SK-N-SH treated with all-trans-retinoic acid at 6 μM for 48 hours (cell line): ENCODE data around the gene TH.

Experiments used
- ATAC-seq: fragments of 200-7000 bp; cut with Tn5 transposase; 3 replicates; pipeline ENCODE4 v1.9.1; 2020; ENCODE audit warnings: mild to moderate bottlenecking, moderate library complexity
- BACH2 ChIP-seq: fragments of 250-450 bp; sonication (Bioruptor Pico); IDR thresholded peaks from 2 replicates; pipeline ENCODE4 v1.9.0; 2021; ENCODE audit warnings: mild to moderate bottlenecking, borderline replicate concordance
- CREB5 ChIP-seq: fragments of 250-450 bp; sonication (Bioruptor Pico); IDR thresholded peaks from 2 replicates; pipeline ENCODE4 v1.5.1; 2020; ENCODE audit warnings: low read depth, mild to moderate bottlenecking, moderate library complexity
- CSRNP3 ChIP-seq: fragments of 250-450 bp; sonication (Bioruptor Pico); IDR thresholded peaks from 2 replicates; pipeline ENCODE4 v1.5.1; 2021; ENCODE audit warnings: mild to moderate bottlenecking, moderate library complexity
- ESRRG ChIP-seq: fragments of 250-450 bp; sonication (Bioruptor Pico); IDR thresholded peaks from 2 replicates; pipeline ENCODE4 v1.6.1; 2021; ENCODE audit warnings: mild to moderate bottlenecking
- GLIS3 ChIP-seq: fragments of 250-450 bp; sonication (Bioruptor Pico); IDR thresholded peaks from 2 replicates; pipeline ENCODE4 v1.5.0; 2020; ENCODE audit warnings: mild to moderate bottlenecking, moderate library complexity
- ISL1 ChIP-seq: fragments of 250-450 bp; sonication (Bioruptor Pico); IDR thresholded peaks from 2 replicates; pipeline ENCODE4 v2.1.2; 2022; ENCODE audit warnings: mild to moderate bottlenecking, moderate library complexity
- OSR1 ChIP-seq: fragments of 250-450 bp; sonication (Bioruptor Pico); IDR thresholded peaks from 2 replicates; pipeline ENCODE4 v1.8.0; 2022; ENCODE audit warnings: moderate library complexity, mild to moderate bottlenecking, inconsistent platforms
- PATZ1 ChIP-seq: fragments of 250-450 bp; sonication (Bioruptor Pico); IDR thresholded peaks from 2 replicates; pipeline ENCODE4 v1.8.0; 2020; ENCODE audit warnings: mild to moderate bottlenecking, moderate library complexity, borderline replicate concordance
- POU6F1 ChIP-seq: fragments of 250-450 bp; sonication (Bioruptor Pico); IDR thresholded peaks from 2 replicates; pipeline ENCODE4 v1.8.0; 2021; ENCODE audit warnings: low read depth, mild to moderate bottlenecking, moderate library complexity, borderline replicate concordance
- RARB ChIP-seq: fragments of 250-450 bp; sonication (Bioruptor Pico); IDR thresholded peaks from 2 replicates; pipeline ENCODE4 v1.8.0; 2021; ENCODE audit warnings: mild to moderate bottlenecking, moderate library complexity
- SNAI2 ChIP-seq: fragments of 250-450 bp; sonication (Bioruptor Pico); IDR thresholded peaks from 2 replicates; pipeline ENCODE4 v1.5.0; 2020; ENCODE audit warnings: mild to moderate bottlenecking, moderate library complexity
- TOX ChIP-seq: fragments of 250-450 bp; sonication (Bioruptor Pico); IDR thresholded peaks from 2 replicates; pipeline ENCODE4 v1.8.0; 2021; ENCODE audit warnings: mild to moderate bottlenecking, moderate library complexity, borderline replicate concordance
- TSHZ2 ChIP-seq: fragments of 250-450 bp; sonication (Bioruptor Pico); IDR thresholded peaks from 2 replicates; pipeline ENCODE4 v1.5.0; 2020; ENCODE audit warnings: mild to moderate bottlenecking, moderate library complexity
- ZFP3 ChIP-seq: fragments of 250-450 bp; sonication (Bioruptor Pico); IDR thresholded peaks from 2 replicates; pipeline ENCODE4 v1.5.0; 2020; ENCODE audit warnings: mild to moderate bottlenecking, moderate library complexity
- ZFP30 ChIP-seq: fragments of 450-650 bp; formaldehyde crosslinking; IDR thresholded peaks from 2 replicates; pipeline ENCODE4 v1.5.0; 2022; ENCODE audit warnings: mild to moderate bottlenecking, moderate library complexity
- ZNF565 ChIP-seq: fragments of 450-650 bp; formaldehyde crosslinking; conservative IDR thresholded peaks from 2 replicates; pipeline ENCODE4 v1.5.0; 2020; ENCODE audit warnings: low read depth, mild to moderate bottlenecking, moderate library complexity
- ZNF70 ChIP-seq: fragments of 450-650 bp; formaldehyde crosslinking; IDR thresholded peaks from 2 replicates; pipeline ENCODE4 v1.5.0; 2020; ENCODE audit warnings: mild to moderate bottlenecking, moderate library complexity
- ZNF8 ChIP-seq: fragments of 450-650 bp; formaldehyde crosslinking; IDR thresholded peaks from 2 replicates; pipeline ENCODE4 v1.5.0; 2020; ENCODE audit warnings: mild to moderate bottlenecking, moderate library complexity

Gene TH

GRCh38 chr11:2200536-2200935 lies 28.9 kb upstream of the TH start:
- TF ChIP-seq ZNF8 = no peak
- no peak for TF ChIP-seq CSRNP3
- TF ChIP-seq POU6F1 (CRISPR knock-in tag) = no peak
- no peak for TF ChIP-seq GLIS3 (CRISPR knock-in tag)
- no peak for TF ChIP-seq ESRRG (CRISPR knock-in tag)
- TF ChIP-seq TSHZ2 (CRISPR knock-in tag) = no peak
- TF ChIP-seq BACH2 (CRISPR knock-in tag) = no peak
- no peak for TF ChIP-seq CREB5
- no peak for TF ChIP-seq PATZ1 (CRISPR knock-in tag)
- TF ChIP-seq ZFP3 (CRISPR knock-in tag) = no peak
- TF ChIP-seq TOX (CRISPR knock-in tag) = no peak
- no peak for TF ChIP-seq ZNF70 (CRISPR knock-in tag)
- TF ChIP-seq ZFP30 (CRISPR knock-in tag) = no peak
- no peak for TF ChIP-seq RARB (CRISPR knock-in tag)
- ATAC-seq = no peak

- TF ChIP-seq SNAI2 (CRISPR knock-in tag) (no peak), ZNF70 (CRISPR knock-in tag) (no peak), ISL1 (CRISPR knock-in tag) (no peak), PATZ1 (CRISPR knock-in tag) (no peak), ZNF565 (CRISPR knock-in tag) (no peak), OSR1 (CRISPR knock-in tag) (no peak), ESRRG (CRISPR knock-in tag) (no peak), BACH2 (CRISPR knock-in tag) (no peak), TSHZ2 (CRISPR knock-in tag) (no peak), TOX (CRISPR knock-in tag) (no peak), ZFP3 (CRISPR knock-in tag) (no peak)
- ATAC-seq = no peak
These were observed 28.1 kb upstream of the TH start for GRCh38 chr11:2199466-2200341.
